ENCODE results near the gene FAM200C.

DNA sequence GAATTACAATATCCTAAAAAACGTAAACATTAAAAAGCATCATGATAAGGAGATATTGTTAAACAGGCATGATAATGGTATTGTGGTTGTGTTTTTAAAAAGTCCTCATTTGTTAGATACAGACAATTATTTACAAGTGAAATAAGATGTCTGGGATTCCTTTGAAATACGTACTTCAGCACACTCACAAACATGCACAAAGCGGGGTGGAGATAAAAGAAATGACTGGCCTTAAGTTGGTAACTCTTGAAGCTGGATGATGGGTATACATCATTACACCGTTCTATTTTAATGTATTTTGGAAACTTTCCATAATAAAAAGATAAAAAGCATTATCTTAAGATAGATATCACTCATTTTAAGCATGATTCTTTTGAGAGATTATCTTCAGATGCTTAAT is 1.0 kb downstream of the FAM200C start:
- TF ChIP-seq EZH2phosphoT487 (IDR thresholded peaks at IDR 0.05; ENCODE audit: borderline replicate concordance, low read length): no peak
- TF ChIP-seq, protein P1, sequence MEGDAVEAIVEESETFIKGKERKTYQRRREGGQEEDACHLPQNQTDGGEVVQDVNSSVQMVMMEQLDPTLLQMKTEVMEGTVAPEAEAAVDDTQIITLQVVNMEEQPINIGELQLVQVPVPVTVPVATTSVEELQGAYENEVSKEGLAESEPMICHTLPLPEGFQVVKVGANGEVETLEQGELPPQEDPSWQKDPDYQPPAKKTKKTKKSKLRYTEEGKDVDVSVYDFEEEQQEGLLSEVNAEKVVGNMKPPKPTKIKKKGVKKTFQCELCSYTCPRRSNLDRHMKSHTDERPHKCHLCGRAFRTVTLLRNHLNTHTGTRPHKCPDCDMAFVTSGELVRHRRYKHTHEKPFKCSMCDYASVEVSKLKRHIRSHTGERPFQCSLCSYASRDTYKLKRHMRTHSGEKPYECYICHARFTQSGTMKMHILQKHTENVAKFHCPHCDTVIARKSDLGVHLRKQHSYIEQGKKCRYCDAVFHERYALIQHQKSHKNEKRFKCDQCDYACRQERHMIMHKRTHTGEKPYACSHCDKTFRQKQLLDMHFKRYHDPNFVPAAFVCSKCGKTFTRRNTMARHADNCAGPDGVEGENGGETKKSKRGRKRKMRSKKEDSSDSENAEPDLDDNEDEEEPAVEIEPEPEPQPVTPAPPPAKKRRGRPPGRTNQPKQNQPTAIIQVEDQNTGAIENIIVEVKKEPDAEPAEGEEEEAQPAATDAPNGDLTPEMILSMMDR (conservative IDR thresholded peaks at IDR 0.05; ENCODE audit: low read depth, low read length): no peak
